ENCODE data around the gene RAD52.

Gene RAD52

GRCh38 chr12:913919-914698 is 35.4 kb downstream of the RAD52 start:
- no peak for DNase-seq (ENCODE audit: low spot score)

- DNase-seq (ENCODE audit: low spot score): no peak
These were observed 36.8 kb downstream of the RAD52 start for GRCh38 chr12:912466-913235.

- DNase-seq (ENCODE audit: low spot score): no peak
These were observed 38.2 kb downstream of the RAD52 start for GRCh38 chr12:911191-911826.

- no peak for DNase-seq (ENCODE audit: low spot score)
These were observed 39.1 kb downstream of the RAD52 start for GRCh38 chr12:910416-910815.

- DNase-seq (ENCODE audit: low spot score): no peak
These were observed 39.6 kb downstream of the RAD52 start for GRCh38 chr12:909861-910260.

- no peak for DNase-seq (ENCODE audit: low spot score)
These were observed 41.9 kb downstream of the RAD52 start for GRCh38 chr12:907413-908185.

- no peak for DNase-seq (ENCODE audit: low spot score)
These were observed 43.4 kb downstream of the RAD52 start for GRCh38 chr12:906062-906585.

GRCh38 chr12:905261-906031 is 44.0 kb downstream of the RAD52 start:
- no peak for DNase-seq (ENCODE audit: low spot score)

GRCh38 chr12:904010-904414 is 45.5 kb downstream of the RAD52 start:
- no peak for DNase-seq (ENCODE audit: low spot score)

GRCh38 chr12:903055-903454 is 46.4 kb downstream of the RAD52 start:
- DNase-seq (ENCODE audit: low spot score): no peak

- DNase-seq (ENCODE audit: low spot score): no peak
These were observed 46.9 kb downstream of the RAD52 start for GRCh38 chr12:902581-902980.

- no peak for DNase-seq (ENCODE audit: low spot score)
These were observed 52.1 kb downstream of the RAD52 start for GRCh38 chr12:897386-897785.

GRCh38 chr12:896031-896430 is 53.5 kb downstream of the RAD52 start:
- no peak for DNase-seq (ENCODE audit: low spot score)

- no peak for DNase-seq (ENCODE audit: low spot score)
These were observed 55.3 kb downstream of the RAD52 start for GRCh38 chr12:894226-894625.

GRCh38 chr12:886206-886605 is 63.3 kb downstream of the RAD52 start:
- DNase-seq (ENCODE audit: low spot score): no peak

- DNase-seq (ENCODE audit: low spot score): no peak
These were observed 63.8 kb downstream of the RAD52 start for GRCh38 chr12:885701-886100.

GRCh38 chr12:884746-885414 is 64.6 kb downstream of the RAD52 start:
- DNase-seq (ENCODE audit: low spot score): no peak

GRCh38 chr12:880656-881055 is 68.8 kb downstream of the RAD52 start:
- no peak for DNase-seq (ENCODE audit: low spot score)

GRCh38 chr12:879641-880040 is 69.9 kb downstream of the RAD52 start:
- DNase-seq (ENCODE audit: low spot score): no peak

GRCh38 chr12:873954-874353 is 75.5 kb downstream of the RAD52 start:
- no peak for DNase-seq (ENCODE audit: low spot score)

- no peak for DNase-seq (ENCODE audit: low spot score)
These were observed 79.1 kb downstream of the RAD52 start for GRCh38 chr12:870378-870777.
